Measurements from ENCODE around the gene LYPD8. TPM values are rescaled to one million over a fixed set of nuclear protein-coding genes. Genes with fewer than 3 reads are reported as not detected.

Gene LYPD8
- total and polyA plus RNA-seq, 4 donors = 1.4 to 4.8 TPM; not detected in 2

DNA sequence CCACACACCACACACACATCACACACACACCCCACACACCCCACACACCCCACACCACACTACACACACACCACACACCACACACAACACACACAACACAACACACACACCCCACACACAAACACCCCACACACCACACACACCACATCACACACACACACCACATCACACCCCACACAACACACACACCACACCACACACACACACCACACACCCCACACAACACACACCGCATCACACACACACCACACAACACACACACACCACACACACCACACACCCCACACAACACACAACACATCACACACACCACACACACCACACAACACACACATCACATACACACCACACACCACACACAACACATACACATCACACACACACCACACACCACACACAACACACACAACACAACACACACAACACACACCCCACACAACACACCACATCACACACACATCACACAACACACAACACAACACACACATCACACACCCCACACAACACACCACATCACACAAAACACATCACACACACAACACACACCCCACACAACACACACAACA lies 2.4 kb downstream of the LYPD8 start:
- Histone ChIP-seq H3K4me1 (ENCODE audit: control insufficient read depth in 1 of 2, insufficient read depth in 2 of 2, low read length in 2 of 2) (no peaks in the 10 kb centered on the region), H3K27me3 (ENCODE audit: control insufficient read depth in 1 of 2, insufficient read depth in 2 of 2, low read length in 1 of 2) (no peaks in the 10 kb centered on the region), H3K9me3 (ENCODE audit: control insufficient read depth, low read length) (no peaks in the 10 kb centered on the region), H3K4me3 (ENCODE audit: low read length in 2 of 2) (no peak overlapping the region), H3K27ac (ENCODE audit: low read depth in 1 of 2, low read length in 2 of 2) (no peak overlapping the region), H3K36me3 (ENCODE audit: control insufficient read depth in 1 of 2, insufficient read depth in 2 of 2, low read length in 1 of 2) (no peaks in the 10 kb centered on the region)
- WGBS, 2 donors = 90 to 100% methylated on average over 1 of the region's 1 CpG
- intact Hi-C loops (cut with DNase I) = no loop called here
- no peak for ATAC-seq (ENCODE audit: low FRiP score)
- no peak for DNase-seq

DNA sequence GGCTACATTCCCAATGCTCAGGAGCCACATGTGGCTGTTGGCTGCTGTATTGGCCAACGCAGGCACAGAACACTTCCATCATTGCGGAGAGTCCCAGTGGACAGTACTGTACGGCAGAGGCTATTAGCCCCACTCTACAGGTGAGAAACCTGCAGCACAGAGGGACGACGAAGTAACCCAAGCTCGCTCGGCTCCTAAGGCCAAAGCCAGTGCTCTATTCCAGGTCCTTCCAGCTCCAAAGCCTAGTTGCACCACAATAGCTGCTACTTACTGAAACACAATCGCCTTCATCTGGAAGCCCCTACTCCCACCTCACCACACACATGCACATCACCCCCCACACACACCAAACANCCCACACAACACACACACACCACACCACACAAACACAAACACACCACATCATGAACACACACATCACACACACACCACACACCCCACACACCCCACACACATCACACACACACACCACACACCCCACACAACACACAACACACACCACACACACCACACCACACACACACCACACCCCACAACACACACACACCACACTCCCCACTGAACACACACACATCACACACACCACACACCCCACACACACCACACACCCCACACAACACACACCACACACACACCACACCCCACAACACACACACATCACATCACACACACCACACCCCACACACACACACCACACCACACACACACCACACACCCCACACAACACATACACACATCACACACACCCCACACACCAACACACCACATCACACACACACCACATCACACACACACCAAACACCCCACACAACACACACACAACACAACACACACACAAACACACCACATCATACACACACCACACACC lies 3.2 kb downstream of the LYPD8 start:
- Histone ChIP-seq H3K4me1 (ENCODE audit: control insufficient read depth in 1 of 2, insufficient read depth in 2 of 2, low read length in 2 of 2) (no peaks in the 10 kb centered on the region), H3K9me3 (ENCODE audit: control insufficient read depth, low read length) (no peaks in the 10 kb centered on the region), H3K4me3 (ENCODE audit: low read length in 2 of 2) (no peak overlapping the region), H3K27ac (ENCODE audit: low read depth in 1 of 2, low read length in 2 of 2) (no peak overlapping the region), H3K36me3 (ENCODE audit: control insufficient read depth in 1 of 2, insufficient read depth in 2 of 2, low read length in 1 of 2) (no peaks in the 10 kb centered on the region), H3K27me3 (ENCODE audit: control insufficient read depth in 1 of 2, insufficient read depth in 2 of 2, low read length in 1 of 2) (no peaks in the 10 kb centered on the region)
- ATAC-seq (ENCODE audit: low FRiP score) (no peak), DNase-seq (no peak)
- intact Hi-C loops (cut with DNase I) = no loop called here
- 71 to 83% methylated on average over 8 of the region's 8 CpGs for WGBS, 2 donors

DNA sequence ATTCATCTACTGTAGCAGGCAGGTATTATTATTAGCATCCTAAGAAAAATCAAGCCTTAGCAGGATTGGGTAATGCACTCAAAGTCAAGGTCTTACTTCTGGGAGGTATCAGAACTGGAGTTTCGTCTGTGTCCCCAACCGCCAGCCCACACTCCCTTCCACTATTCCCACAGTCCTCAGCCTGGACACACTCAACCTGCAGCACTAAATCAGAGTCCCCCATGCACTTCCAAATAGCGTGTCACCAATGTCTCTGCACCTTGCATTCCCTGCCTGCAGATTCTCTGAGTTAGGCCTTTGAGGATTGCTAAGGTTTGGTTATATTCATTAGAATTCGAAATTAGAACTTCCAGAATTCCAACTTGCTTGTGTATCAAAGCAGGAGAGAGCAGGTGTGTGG lies 3.9 kb downstream of the LYPD8 start:
- Histone ChIP-seq H3K36me3 (ENCODE audit: control insufficient read depth in 1 of 2, insufficient read depth in 2 of 2, low read length in 1 of 2) (no peaks in the 10 kb centered on the region), H3K9me3 (ENCODE audit: control insufficient read depth, low read length) (no peaks in the 10 kb centered on the region), H3K4me3 (ENCODE audit: low read length in 2 of 2) (no peak overlapping the region), H3K27me3 (ENCODE audit: control insufficient read depth in 1 of 2, insufficient read depth in 2 of 2, low read length in 1 of 2) (no peaks in the 10 kb centered on the region), H3K4me1 (ENCODE audit: control insufficient read depth in 1 of 2, insufficient read depth in 2 of 2, low read length in 2 of 2) (no peaks in the 10 kb centered on the region), H3K27ac (ENCODE audit: low read depth in 1 of 2, low read length in 2 of 2) (no peak overlapping the region)
- no peak for DNase-seq
- 79 to 82% methylated on average over 4 of the region's 4 CpGs for WGBS, 2 donors
- intact Hi-C loops (cut with DNase I) = no loop called here
- ATAC-seq (ENCODE audit: low FRiP score) = no peak

DNA sequence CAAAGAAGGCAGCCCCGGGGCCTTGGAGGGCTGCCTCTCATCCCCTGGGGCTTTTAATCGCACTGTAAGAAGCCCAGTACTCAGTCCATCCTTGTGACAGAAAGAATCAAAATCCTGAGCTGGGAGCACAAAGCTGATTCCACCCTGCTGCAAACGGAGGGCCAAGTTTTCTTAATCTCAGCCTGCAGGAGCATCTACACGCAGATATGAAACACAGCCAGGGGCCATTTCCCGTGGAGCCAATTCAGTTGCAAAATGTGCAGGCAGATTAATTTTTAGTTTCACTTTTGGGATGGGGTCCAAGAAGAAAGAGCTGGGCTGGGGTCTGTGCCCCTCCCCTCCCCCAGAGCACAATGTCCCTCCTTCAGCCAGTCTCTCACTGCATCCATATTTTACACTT lies 4.4 kb downstream of the LYPD8 start:
- WGBS, 2 donors = 52 to 63% methylated on average over 5 of the region's 5 CpGs
- no peaks in the 10 kb centered on the region for H3K36me3 ChIP-seq (ENCODE audit: control insufficient read depth in 1 of 2, insufficient read depth in 2 of 2, low read length in 1 of 2)
- no peaks in the 10 kb centered on the region for H3K27me3 ChIP-seq (ENCODE audit: control insufficient read depth in 1 of 2, insufficient read depth in 2 of 2, low read length in 1 of 2)
- H3K4me1 ChIP-seq (ENCODE audit: control insufficient read depth in 1 of 2, insufficient read depth in 2 of 2, low read length in 2 of 2) = no peaks in the 10 kb centered on the region
- intact Hi-C loops (cut with DNase I) = no loop called here
- no peak overlapping the region for H3K27ac ChIP-seq (ENCODE audit: low read depth in 1 of 2, low read length in 2 of 2)
- H3K9me3 ChIP-seq (ENCODE audit: control insufficient read depth, low read length) = no peaks in the 10 kb centered on the region
- no peak for DNase-seq
- no peak for ATAC-seq (ENCODE audit: low FRiP score)
- no peak overlapping the region for H3K4me3 ChIP-seq (ENCODE audit: low read length in 2 of 2)

DNA sequence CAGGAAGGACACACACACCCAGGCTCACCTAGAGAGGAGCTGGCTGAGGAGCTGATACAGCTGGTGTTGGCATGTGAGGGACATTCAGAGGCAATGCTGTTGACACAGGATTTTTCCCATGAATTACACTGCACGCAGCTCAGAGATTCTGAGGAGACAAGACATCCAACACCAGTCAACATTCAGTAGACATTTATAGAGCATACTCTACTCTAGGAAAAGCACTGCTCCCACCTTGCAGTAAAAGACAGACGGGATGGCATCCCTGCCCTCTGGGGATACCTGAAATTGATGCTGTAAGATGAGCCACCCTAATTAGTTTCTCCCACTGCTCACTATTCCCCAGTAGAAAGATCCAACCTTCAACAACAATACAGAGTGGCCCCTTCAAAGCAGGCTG lies 5.1 kb downstream of the LYPD8 start:
- no peak for ATAC-seq (ENCODE audit: low FRiP score)
- Histone ChIP-seq H3K36me3 (ENCODE audit: control insufficient read depth in 1 of 2, insufficient read depth in 2 of 2, low read length in 1 of 2) (no peaks in the 10 kb centered on the region), H3K27ac (ENCODE audit: low read depth in 1 of 2, low read length in 2 of 2) (no peak overlapping the region), H3K4me3 (ENCODE audit: low read length in 2 of 2) (no peak overlapping the region), H3K4me1 (ENCODE audit: control insufficient read depth in 1 of 2, insufficient read depth in 2 of 2, low read length in 2 of 2) (no peaks in the 10 kb centered on the region), H3K27me3 (ENCODE audit: control insufficient read depth in 1 of 2, insufficient read depth in 2 of 2, low read length in 1 of 2) (no peaks in the 10 kb centered on the region), H3K9me3 (ENCODE audit: control insufficient read depth, low read length) (no peaks in the 10 kb centered on the region)
- no peak for DNase-seq
- WGBS, 2 donors = 61 to 75% methylated on average over 2 of the region's 2 CpGs
- intact Hi-C loops (cut with DNase I) = no loop called here

DNA sequence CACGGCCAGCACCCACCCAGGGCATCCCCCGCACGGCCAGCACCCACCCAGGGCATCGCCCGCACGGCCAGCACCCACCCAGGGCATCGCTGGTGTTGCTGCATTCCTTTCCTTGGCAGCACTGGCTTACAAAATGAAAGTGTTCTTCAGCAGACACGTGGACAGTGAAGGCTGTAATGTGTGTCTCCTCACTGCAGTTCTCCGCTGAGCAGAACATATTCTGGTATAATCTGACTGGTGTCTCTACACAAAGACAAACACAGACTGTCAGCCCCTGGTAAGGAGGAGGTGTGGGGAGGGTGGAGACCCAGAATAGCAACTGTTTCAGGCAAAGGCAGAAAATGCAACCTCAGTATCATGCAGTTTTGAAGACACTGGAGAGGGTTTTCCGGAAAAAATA lies 7.3 kb downstream of the LYPD8 start:
- Histone ChIP-seq H3K27me3 (ENCODE audit: control insufficient read depth in 1 of 2, insufficient read depth in 2 of 2, low read length in 1 of 2) (no peaks in the 10 kb centered on the region), H3K36me3 (ENCODE audit: control insufficient read depth in 1 of 2, insufficient read depth in 2 of 2, low read length in 1 of 2) (no peaks in the 10 kb centered on the region), H3K4me1 (ENCODE audit: control insufficient read depth in 1 of 2, insufficient read depth in 2 of 2, low read length in 2 of 2) (no peaks in the 10 kb centered on the region), H3K27ac (ENCODE audit: low read depth in 1 of 2, low read length in 2 of 2) (no peak overlapping the region), H3K4me3 (ENCODE audit: low read length in 2 of 2) (no peak overlapping the region), H3K9me3 (ENCODE audit: control insufficient read depth, low read length) (no peaks in the 10 kb centered on the region)
- DNase-seq (no peak), ATAC-seq (ENCODE audit: low FRiP score) (no peak)
- WGBS, 2 donors = 91 to 93% methylated on average over 7 to 10 of the region's 10 CpGs
- intact Hi-C loops (cut with DNase I) = no loop called here

DNA sequence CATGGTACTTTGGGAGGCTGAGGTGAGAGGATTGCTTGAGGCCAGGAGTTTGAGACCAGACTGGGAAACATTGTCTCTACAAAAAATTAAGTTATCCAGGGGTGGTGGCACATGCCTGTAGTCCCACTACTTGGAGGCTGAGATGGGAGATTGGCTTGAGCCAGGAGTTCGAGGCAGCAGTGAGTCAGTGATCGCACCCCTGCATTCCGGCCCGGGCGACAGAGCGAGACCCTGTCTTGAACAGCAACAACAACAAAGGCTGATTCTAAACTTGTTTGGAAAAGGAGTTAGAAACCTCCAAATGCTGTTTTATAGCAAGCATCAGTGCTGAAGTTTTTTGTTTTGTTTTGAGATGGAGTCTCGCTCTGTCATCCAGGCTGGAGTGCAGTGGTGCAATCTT lies 14.7 kb downstream of the LYPD8 start:
- H3K4me3 ChIP-seq (ENCODE audit: low read length in 2 of 2) = no peak overlapping the region
- no peaks in the 10 kb centered on the region for H3K27me3 ChIP-seq (ENCODE audit: control insufficient read depth in 1 of 2, insufficient read depth in 2 of 2, low read length in 1 of 2)
- 90 to 91% methylated on average over 7 of the region's 7 CpGs for WGBS, 2 donors
- no peak for DNase-seq
- H3K9me3 ChIP-seq (ENCODE audit: control insufficient read depth, low read length) = no peaks in the 10 kb centered on the region
- H3K4me1 ChIP-seq (ENCODE audit: control insufficient read depth in 1 of 2, insufficient read depth in 2 of 2, low read length in 2 of 2) = no peaks in the 10 kb centered on the region
- ATAC-seq (ENCODE audit: low FRiP score) = no peak
- intact Hi-C loops (cut with DNase I) = no loop called here
- no peaks in the 10 kb centered on the region for H3K36me3 ChIP-seq (ENCODE audit: control insufficient read depth in 1 of 2, insufficient read depth in 2 of 2, low read length in 1 of 2)
- H3K27ac ChIP-seq (ENCODE audit: low read depth in 1 of 2, low read length in 2 of 2) = no peak overlapping the region

DNA sequence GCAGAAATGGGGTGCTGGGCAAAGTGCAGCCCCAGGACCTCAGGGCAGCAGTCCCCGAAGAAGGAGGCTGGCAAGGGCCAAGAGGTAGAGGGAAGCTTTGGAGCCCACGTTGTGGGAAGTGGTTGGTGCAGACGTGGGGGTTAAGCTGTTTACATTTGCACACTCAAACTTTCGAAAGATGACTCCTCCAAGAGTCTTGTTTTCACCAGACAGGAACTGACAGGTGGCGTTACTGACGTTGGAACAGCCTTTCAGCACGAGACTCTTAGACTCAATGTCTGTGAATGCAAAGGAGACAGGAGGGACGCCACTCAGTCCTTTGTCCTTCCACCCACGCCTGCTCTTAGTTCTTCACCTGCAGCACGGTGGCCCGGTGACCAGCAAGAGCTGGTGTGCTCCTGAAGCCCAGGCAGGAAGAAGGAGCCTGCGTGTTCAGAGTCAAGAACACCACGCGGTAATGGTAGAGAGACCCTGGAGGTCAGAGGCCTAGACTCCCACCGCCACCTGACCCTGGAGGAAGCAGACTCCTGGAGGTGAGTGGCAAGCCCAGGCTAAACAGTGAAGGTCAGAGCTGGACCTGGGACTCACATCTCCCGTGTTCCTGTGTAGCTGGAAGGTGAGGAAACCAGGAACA lies 15.9 kb downstream of the LYPD8 start:
- H3K27me3 ChIP-seq (ENCODE audit: control insufficient read depth in 1 of 2, insufficient read depth in 2 of 2, low read length in 1 of 2) = no peaks in the 10 kb centered on the region
- DNase-seq = no peak
- no peaks in the 10 kb centered on the region for H3K36me3 ChIP-seq (ENCODE audit: control insufficient read depth in 1 of 2, insufficient read depth in 2 of 2, low read length in 1 of 2)
- H3K4me3 ChIP-seq (ENCODE audit: low read length in 2 of 2) = no peak overlapping the region
- no peaks in the 10 kb centered on the region for H3K4me1 ChIP-seq (ENCODE audit: control insufficient read depth in 1 of 2, insufficient read depth in 2 of 2, low read length in 2 of 2)
- 75 to 76% methylated on average over 16 of the region's 16 CpGs for WGBS, 2 donors
- intact Hi-C loops (cut with DNase I) = no loop called here
- H3K27ac ChIP-seq (ENCODE audit: low read depth in 1 of 2, low read length in 2 of 2) = no peak overlapping the region
- H3K9me3 ChIP-seq (ENCODE audit: control insufficient read depth, low read length) = no peaks in the 10 kb centered on the region
- no peak for ATAC-seq (ENCODE audit: low FRiP score)

DNA sequence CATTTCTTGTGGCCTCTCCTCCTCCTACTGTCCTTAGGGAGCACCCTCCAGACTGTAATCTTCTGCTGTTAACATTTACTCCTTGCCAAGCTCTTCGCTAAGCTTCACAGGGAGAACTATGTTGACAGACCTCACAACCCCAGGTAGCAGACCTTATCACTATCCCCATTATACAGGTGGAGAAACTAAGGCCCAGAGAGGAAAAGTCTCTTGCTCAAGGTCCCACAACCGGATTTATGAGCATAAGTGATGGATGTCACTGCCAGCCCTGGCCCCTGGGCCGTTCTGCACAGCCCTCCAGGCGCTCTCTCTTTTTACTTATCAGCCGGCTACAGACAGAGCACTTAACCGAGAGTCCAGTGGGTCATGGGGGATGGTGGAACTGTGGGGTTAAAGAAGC lies 18.1 kb downstream of the LYPD8 start:
- WGBS, 2 donors = 72 to 74% methylated on average over 6 of the region's 6 CpGs
- H3K4me1 ChIP-seq (ENCODE audit: control insufficient read depth in 1 of 2, insufficient read depth in 2 of 2, low read length in 2 of 2) = no peaks in the 10 kb centered on the region
- H3K36me3 ChIP-seq (ENCODE audit: control insufficient read depth in 1 of 2, insufficient read depth in 2 of 2, low read length in 1 of 2) = no peaks in the 10 kb centered on the region
- no peaks in the 10 kb centered on the region for H3K27me3 ChIP-seq (ENCODE audit: control insufficient read depth in 1 of 2, insufficient read depth in 2 of 2, low read length in 1 of 2)
- DNase-seq = no peak
- intact Hi-C loops (cut with DNase I) = no loop called here
- no peak overlapping the region for H3K27ac ChIP-seq (ENCODE audit: low read depth in 1 of 2, low read length in 2 of 2)
- peaks cover 1% of the 10 kb centered on the region for H3K9me3 ChIP-seq (ENCODE audit: control insufficient read depth, low read length)
- no peak overlapping the region for H3K4me3 ChIP-seq (ENCODE audit: low read length in 2 of 2)
- ATAC-seq (ENCODE audit: low FRiP score) = no peak
